Measurements from ENCODE around the gene SPINK1. TPM values are rescaled to one million over a fixed set of nuclear protein-coding genes. Genes with fewer than 3 reads are reported as not detected.

SPINK1 gene, protein sequence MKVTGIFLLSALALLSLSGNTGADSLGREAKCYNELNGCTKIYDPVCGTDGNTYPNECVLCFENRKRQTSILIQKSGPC
- total RNA-seq (not detected), polyA plus RNA-seq (not detected), total RNA-seq (not detected)

DNA sequence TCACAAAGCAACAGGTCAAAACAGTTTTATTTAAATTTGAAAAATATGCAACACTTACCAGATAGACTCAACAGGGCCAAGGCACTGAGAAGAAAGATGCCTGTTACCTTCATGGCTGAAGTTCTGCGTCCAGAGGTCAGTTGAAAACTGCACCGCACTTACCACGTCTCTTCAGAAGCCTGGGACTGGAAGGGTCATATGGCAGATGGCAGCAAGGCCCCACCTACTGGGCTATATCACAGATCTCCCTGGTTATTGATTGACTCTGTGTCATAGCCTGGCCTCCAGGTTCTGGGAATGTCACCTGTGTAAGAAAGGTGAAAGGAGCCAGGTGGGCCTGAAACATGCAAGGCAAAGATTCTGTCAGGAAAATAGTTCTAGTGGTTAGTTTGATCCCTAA, at the start of gene SPINK1:
SPINK1 (minus strand) TSS at position 207 of the 400 bp plus-strand sequence; CDS start at position 113, 94 bp downstream.
- Histone ChIP-seq H3K9me3 (ENCODE audit: control insufficient read depth in 2 of 3, low read length in 3 of 3) (no peaks in the 10 kb centered on the region), H3K4me1 (ENCODE audit: control insufficient read depth in 2 of 2, insufficient read depth in 2 of 2, low read length in 2 of 2) (no peaks in the 10 kb centered on the region), H3K4me3 (ENCODE audit: low read length) (no peak within 1 kb of the TSS), H3K27me3 (ENCODE audit: control insufficient read depth in 2 of 2, insufficient read depth in 2 of 2, low read length in 2 of 2) (peaks cover 0 to 3% of the 10 kb centered on the region in 2 donors), H3K36me3 (ENCODE audit: control insufficient read depth in 2 of 3, insufficient read depth in 3 of 3, low read length in 3 of 3) (no peaks in the 10 kb centered on the region), H3K27ac (ENCODE audit: low read depth, low read length) (no peak within 1 kb of the TSS)
- Mint-ChIP-seq H3K27ac (no peak within 1 kb of the TSS), H3K27me3 (peaks cover 6 to 22% (median 9%) of the 10 kb centered on the region in 5 donors), H3K4me3 (no peak within 1 kb of the TSS), H3K4me1 (no peaks in the 10 kb centered on the region), H3K9me3 (no peaks in the 10 kb centered on the region), H3K36me3 (no peaks in the 10 kb centered on the region)
- ChIA-PET POLR2A (no interaction called here), CTCF (no interaction called here)
- DNase-seq (no peak), ATAC-seq (no peak)
- intact Hi-C loops (cut with micrococcal nuclease) = no loop called here

GRCh38 chr5:147880487-147880886, 49.0 kb upstream of the SPINK1 start:
- no peak for DNase-seq
- H3K36me3 ChIP-seq (ENCODE audit: control insufficient read depth in 2 of 3, insufficient read depth in 3 of 3, low read length in 3 of 3) = no peaks in the 10 kb centered on the region
- H3K9me3 ChIP-seq (ENCODE audit: control insufficient read depth in 2 of 3, low read length in 3 of 3) = no peaks in the 10 kb centered on the region
- no peaks in the 10 kb centered on the region for H3K4me1 Mint-ChIP-seq
- no peak overlapping the region for H3K4me3 Mint-ChIP-seq
- H3K36me3 Mint-ChIP-seq = no peaks in the 10 kb centered on the region
- H3K27me3 Mint-ChIP-seq = peaks cover 0 to 21% (median 12%) of the 10 kb centered on the region in 5 donors
- intact Hi-C loops (cut with micrococcal nuclease) = no loop called here
- no peak overlapping the region for H3K27ac Mint-ChIP-seq
- no peak overlapping the region for H3K4me3 ChIP-seq (ENCODE audit: low read length)
- peaks cover 0 to 4% (median 0%) of the 10 kb centered on the region in 11 donors for H3K9me3 Mint-ChIP-seq
- no peaks in the 10 kb centered on the region for H3K27me3 ChIP-seq (ENCODE audit: control insufficient read depth in 2 of 2, insufficient read depth in 2 of 2, low read length in 2 of 2)
- no peaks in the 10 kb centered on the region for H3K4me1 ChIP-seq (ENCODE audit: control insufficient read depth in 2 of 2, insufficient read depth in 2 of 2, low read length in 2 of 2)
- H3K27ac ChIP-seq (ENCODE audit: low read depth, low read length) = no peak overlapping the region
- CTCF ChIA-PET = no interaction called here
- ATAC-seq = no peak
- POLR2A ChIA-PET = no interaction called here

DNA sequence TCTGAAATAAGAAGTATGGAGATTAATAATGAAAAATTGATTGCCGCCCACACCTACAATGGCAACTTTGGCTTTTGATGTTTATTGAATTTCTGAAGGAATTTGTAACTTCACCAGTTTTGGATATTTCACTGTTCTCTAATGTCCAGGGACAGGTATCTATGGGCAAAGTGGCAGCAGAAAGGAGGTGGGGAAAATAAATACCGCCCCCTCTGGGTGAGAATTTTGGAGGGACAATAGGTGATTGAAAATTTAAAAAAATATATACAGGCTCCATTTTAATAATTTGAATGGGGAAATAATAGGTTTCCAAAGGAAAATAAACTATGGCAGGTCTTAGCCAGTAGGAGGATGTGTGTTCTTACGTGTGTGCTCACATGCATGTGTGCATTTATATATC, 48.3 kb upstream of the SPINK1 start:
- Histone ChIP-seq H3K4me1 (ENCODE audit: control insufficient read depth in 2 of 2, insufficient read depth in 2 of 2, low read length in 2 of 2) (no peaks in the 10 kb centered on the region), H3K4me3 (ENCODE audit: low read length) (no peak overlapping the region), H3K9me3 (ENCODE audit: control insufficient read depth in 2 of 3, low read length in 3 of 3) (no peaks in the 10 kb centered on the region), H3K27ac (ENCODE audit: low read depth, low read length) (no peak overlapping the region), H3K27me3 (ENCODE audit: control insufficient read depth in 2 of 2, insufficient read depth in 2 of 2, low read length in 2 of 2) (no peaks in the 10 kb centered on the region), H3K36me3 (ENCODE audit: control insufficient read depth in 2 of 3, insufficient read depth in 3 of 3, low read length in 3 of 3) (no peaks in the 10 kb centered on the region)
- ChIA-PET CTCF (no interaction called here), POLR2A (no interaction called here)
- no peaks in the 10 kb centered on the region for H3K4me1 Mint-ChIP-seq
- no peak for ATAC-seq
- DNase-seq = no peak
- intact Hi-C loops (cut with micrococcal nuclease) = no loop called here
- no peak overlapping the region for H3K4me3 Mint-ChIP-seq
- peaks cover 0 to 4% (median 0%) of the 10 kb centered on the region in 11 donors for H3K9me3 Mint-ChIP-seq
- H3K27me3 Mint-ChIP-seq = peaks cover 0 to 21% (median 8%) of the 10 kb centered on the region in 5 donors
- no peaks in the 10 kb centered on the region for H3K36me3 Mint-ChIP-seq
- no peak overlapping the region for H3K27ac Mint-ChIP-seq

- Histone ChIP-seq H3K36me3 (ENCODE audit: control insufficient read depth in 2 of 3, insufficient read depth in 3 of 3, low read length in 3 of 3) (no peaks in the 10 kb centered on the region), H3K27me3 (ENCODE audit: control insufficient read depth in 2 of 2, insufficient read depth in 2 of 2, low read length in 2 of 2) (no peaks in the 10 kb centered on the region), H3K4me1 (ENCODE audit: control insufficient read depth in 2 of 2, insufficient read depth in 2 of 2, low read length in 2 of 2) (no peaks in the 10 kb centered on the region), H3K9me3 (ENCODE audit: control insufficient read depth in 2 of 3, low read length in 3 of 3) (no peaks in the 10 kb centered on the region), H3K27ac (ENCODE audit: low read depth, low read length) (no peak within 1 kb of the TSS), H3K4me3 (ENCODE audit: low read length) (no peak within 1 kb of the TSS)
- intact Hi-C loops (cut with micrococcal nuclease) = no loop called here
- peaks cover 0 to 8% (median 0%) of the 10 kb centered on the region in 11 donors for H3K9me3 Mint-ChIP-seq
- no peak within 1 kb of the TSS for H3K4me3 Mint-ChIP-seq
- H3K36me3 Mint-ChIP-seq = no peaks in the 10 kb centered on the region
- DNase-seq = no peak
- POLR2A ChIA-PET = no interaction called here
- ATAC-seq = no peak
- no peaks in the 10 kb centered on the region for H3K4me1 Mint-ChIP-seq
- CTCF ChIA-PET = no interaction called here
- H3K27ac Mint-ChIP-seq = no peak within 1 kb of the TSS
- H3K27me3 Mint-ChIP-seq = peaks cover 0 to 8% (median 5%) of the 10 kb centered on the region in 5 donors
Measured at GRCh38 chr5:147878066-147878759, 46.7 kb upstream of the SPINK1 start, which contains the start of gene SCGB3A2. TSS of gene SCGB3A2 (plus strand) at chr5:147878711. CDS start at chr5:147878804, 93 bp downstream.

- ATAC-seq = no peak
- H3K4me3 ChIP-seq (ENCODE audit: low read length) = no peak overlapping the region
- no peaks in the 10 kb centered on the region for H3K36me3 ChIP-seq (ENCODE audit: control insufficient read depth in 2 of 3, insufficient read depth in 3 of 3, low read length in 3 of 3)
- no peaks in the 10 kb centered on the region for H3K27me3 ChIP-seq (ENCODE audit: control insufficient read depth in 2 of 2, insufficient read depth in 2 of 2, low read length in 2 of 2)
- Mint-ChIP-seq H3K9me3 (peaks cover 0 to 8% (median 0%) of the 10 kb centered on the region in 11 donors), H3K4me3 (no peak overlapping the region), H3K36me3 (no peaks in the 10 kb centered on the region), H3K27me3 (peaks cover 0 to 6% (median 0%) of the 10 kb centered on the region in 5 donors), H3K27ac (no peak overlapping the region), H3K4me1 (no peaks in the 10 kb centered on the region)
- ChIA-PET CTCF (interaction anchor here (0.6 kb wide), 1 partner anchor 558 kb away, joined by 4 read pairs; no protein-coding TSS in a partner anchor), POLR2A (no interaction called here)
- no peaks in the 10 kb centered on the region for H3K4me1 ChIP-seq (ENCODE audit: control insufficient read depth in 2 of 2, insufficient read depth in 2 of 2, low read length in 2 of 2)
- no peaks in the 10 kb centered on the region for H3K9me3 ChIP-seq (ENCODE audit: control insufficient read depth in 2 of 3, low read length in 3 of 3)
- no peak overlapping the region for H3K27ac ChIP-seq (ENCODE audit: low read depth, low read length)
- DNase-seq = no peak
- intact Hi-C loops (cut with micrococcal nuclease) = no loop called here
Measured at GRCh38 chr5:147876626-147877025, 45.2 kb upstream of the SPINK1 start.

DNA sequence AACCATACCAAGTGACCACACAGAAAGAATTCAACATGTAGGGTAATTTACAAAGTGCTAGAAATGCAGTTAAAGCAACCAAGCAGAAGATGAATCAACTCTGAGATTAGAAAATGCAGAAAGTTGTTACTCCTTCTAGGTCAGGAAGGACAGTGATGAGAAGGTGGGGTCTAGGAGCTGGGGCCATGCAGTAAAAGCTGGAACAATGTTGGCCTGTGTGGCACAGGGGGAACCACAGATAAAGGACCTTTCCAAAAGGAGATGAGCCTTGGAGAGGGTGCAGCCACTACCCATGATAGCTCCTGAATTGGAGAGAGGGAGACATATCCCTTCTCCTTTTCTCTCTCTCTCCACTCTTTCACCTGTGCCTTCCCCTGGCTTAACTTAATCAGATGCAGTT, 44.7 kb upstream of the SPINK1 start:
- intact Hi-C loops (cut with micrococcal nuclease) = no loop called here
- Histone ChIP-seq H3K27ac (ENCODE audit: low read depth, low read length) (no peak overlapping the region), H3K36me3 (ENCODE audit: control insufficient read depth in 2 of 3, insufficient read depth in 3 of 3, low read length in 3 of 3) (no peaks in the 10 kb centered on the region), H3K27me3 (ENCODE audit: control insufficient read depth in 2 of 2, insufficient read depth in 2 of 2, low read length in 2 of 2) (no peaks in the 10 kb centered on the region), H3K4me1 (ENCODE audit: control insufficient read depth in 2 of 2, insufficient read depth in 2 of 2, low read length in 2 of 2) (no peaks in the 10 kb centered on the region), H3K4me3 (ENCODE audit: low read length) (no peak overlapping the region), H3K9me3 (ENCODE audit: control insufficient read depth in 2 of 3, low read length in 3 of 3) (no peaks in the 10 kb centered on the region)
- DNase-seq (no peak), ATAC-seq (no peak)
- peaks cover 0 to 9% (median 0%) of the 10 kb centered on the region in 11 donors for H3K9me3 Mint-ChIP-seq
- no peaks in the 10 kb centered on the region for H3K36me3 Mint-ChIP-seq
- H3K4me1 Mint-ChIP-seq = no peaks in the 10 kb centered on the region
- H3K4me3 Mint-ChIP-seq = no peak overlapping the region
- ChIA-PET CTCF (no interaction called here), POLR2A (no interaction called here)
- H3K27ac Mint-ChIP-seq = no peak overlapping the region
- peaks cover 0 to 6% (median 0%) of the 10 kb centered on the region in 5 donors for H3K27me3 Mint-ChIP-seq

DNA sequence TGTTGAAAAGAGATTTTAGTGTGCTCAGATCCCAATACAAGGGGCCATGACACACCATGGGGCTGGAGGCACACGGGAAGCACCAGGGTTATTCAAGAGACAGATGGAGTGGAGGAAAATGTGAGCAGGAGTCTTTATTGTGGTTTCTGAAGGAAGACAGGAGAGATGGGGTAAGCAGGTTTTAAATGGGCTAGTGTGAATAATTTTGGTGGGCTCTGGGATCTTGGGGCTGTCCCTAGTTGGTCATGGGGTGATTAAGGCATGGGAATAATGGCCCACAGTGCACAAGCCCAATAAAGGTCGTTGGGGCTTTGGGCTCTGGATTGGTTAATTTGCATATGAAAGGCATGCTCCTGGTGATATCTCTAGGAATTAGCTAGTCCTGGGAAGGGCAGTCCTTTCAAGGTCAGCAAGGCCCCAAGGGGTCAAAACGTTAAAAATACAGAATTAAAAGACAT, 43.5 kb upstream of the SPINK1 start:
- intact Hi-C loops (cut with micrococcal nuclease) = no loop called here
- H3K4me3 Mint-ChIP-seq = no peak overlapping the region

More for the DNA sequence above, 43.5 kb upstream of the SPINK1 start:
- ChIA-PET CTCF (interaction anchor here (0.5 kb wide), 1 partner anchor 1159 kb away, joined by 3 read pairs; no protein-coding TSS in a partner anchor), POLR2A (no interaction called here)
- Histone ChIP-seq H3K36me3 (ENCODE audit: control insufficient read depth in 2 of 3, insufficient read depth in 3 of 3, low read length in 3 of 3) (no peaks in the 10 kb centered on the region), H3K27me3 (ENCODE audit: control insufficient read depth in 2 of 2, insufficient read depth in 2 of 2, low read length in 2 of 2) (no peaks in the 10 kb centered on the region), H3K27ac (ENCODE audit: low read depth, low read length) (no peak overlapping the region), H3K4me1 (ENCODE audit: control insufficient read depth in 2 of 2, insufficient read depth in 2 of 2, low read length in 2 of 2) (no peaks in the 10 kb centered on the region), H3K9me3 (ENCODE audit: control insufficient read depth in 2 of 3, low read length in 3 of 3) (no peaks in the 10 kb centered on the region), H3K4me3 (ENCODE audit: low read length) (no peak overlapping the region)
- no peaks in the 10 kb centered on the region for H3K27me3 Mint-ChIP-seq
- H3K9me3 Mint-ChIP-seq = peaks cover 0 to 12% (median 0%) of the 10 kb centered on the region in 11 donors
- ATAC-seq (no peak), DNase-seq (no peak)
- H3K36me3 Mint-ChIP-seq = no peaks in the 10 kb centered on the region
- H3K27ac Mint-ChIP-seq = no peak overlapping the region
- no peaks in the 10 kb centered on the region for H3K4me1 Mint-ChIP-seq

Data from naive thymus-derived CD4-positive, alpha-beta T cell (primary cell).